A549 (cell line): ENCODE data around the gene SEC62. TPM values are rescaled to one million over a fixed set of nuclear protein-coding genes. Genes with fewer than 3 reads are reported as not detected.

Source experiments
- ATAC-seq, 2 experiments: fragments of 200-7000 bp in 1 of 2; fragments of >200 bp in 1 of 2; cut with Nextera tagmentation in 1 of 2; cut with Tn5 transposase in 1 of 2; 3 replicates each; pipeline versions ENCODE4 v1.8.0 to v1.9.1; 2018 to 2020; ENCODE audit warnings: mild to moderate bottlenecking in 1 of 2, moderate library complexity in 1 of 2
- CTCF ChIA-PET: fragments of 300-600 bp; sonication (Branson Sonifier 250); formaldehyde crosslinking; extraction: SDS; loops from one replicate; lab custom pipeline; 2021; ENCODE audit warnings: antibody characterized with exemption, inconsistent platforms; lab: Yijun Ruan, JAX
- POLR2A ChIA-PET: fragments of 350-600 bp; formaldehyde crosslinking; extraction: SDS; loops from one replicate; lab custom pipeline; 2021; ENCODE audit warnings: antibody characterized with exemption, inconsistent platforms; lab: Yijun Ruan, JAX
- DNase-seq, 2 experiments: peaks; one replicate each; pipeline versions ENCODE4 v3.0.0 to v3.0.0-alpha.2; 2011 to 2016; ENCODE audit warnings: low read depth in 1 of 2, low spot score in 1 of 2
- FAIRE-seq: peaks from 2 replicates; lab custom pipeline; 2011; peaks lifted over from hg19 to GRCh38; lab: Jason Lieb, UNC
- H3K27ac ChIP-seq, 2 experiments: fragments of >200 bp; sonication (Bioruptor Twin); formaldehyde crosslinking; 3 replicates each; pipeline ENCODE4 v1.5.1; 2016 to 2017
- H3K4me1 ChIP-seq: fragments of >200 bp; sonication (Bioruptor Twin); formaldehyde crosslinking; 3 replicates; pipeline ENCODE4 v1.6.1; 2016
- H3K4me2 ChIP-seq: fragments of >200 bp; sonication (Bioruptor Twin); formaldehyde crosslinking; 3 replicates; pipeline ENCODE4 v1.6.1; 2016
- H3K4me3 ChIP-seq: fragments of >200 bp; sonication (Bioruptor Twin); formaldehyde crosslinking; 3 replicates; pipeline ENCODE4 v1.5.1; 2016
- H3K9me3 ChIP-seq: fragments of >200 bp; sonication (Bioruptor Twin); formaldehyde crosslinking; 3 replicates; pipeline ENCODE4 v1.6.1; 2016
- BHLHE40 ChIP-seq: IDR thresholded peaks from 2 replicates; pipeline ENCODE4 v1.6.1; 2012; ENCODE audit warnings: low read depth, low read length, inconsistent platforms
- CBX8 ChIP-seq: fragments of 200-600 bp; sonication (generic); IDR thresholded peaks from 2 replicates; pipeline ENCODE4 v1.6.1; 2016
- CHD4 ChIP-seq: fragments of 200-600 bp; sonication (generic); IDR thresholded peaks from 2 replicates; pipeline ENCODE4 v1.6.1; 2016; ENCODE audit warnings: antibody characterized with exemption, mild to moderate bottlenecking, borderline replicate concordance
- EHMT2 ChIP-seq: fragments of 200-600 bp; sonication (generic); IDR thresholded peaks from 2 replicates; pipeline ENCODE4 v1.6.1; 2016; ENCODE audit warnings: antibody characterized with exemption, low read depth, mild to moderate bottlenecking, moderate library complexity
- FOSB ChIP-seq: fragments of 250-450 bp; sonication (Bioruptor Pico); IDR thresholded peaks from 2 replicates; pipeline ENCODE4 v1.5.0; 2020; ENCODE audit warnings: mild to moderate bottlenecking, moderate library complexity
- HES2 ChIP-seq: fragments of >200 bp; sonication (Bioruptor Twin); formaldehyde crosslinking; IDR thresholded peaks from 2 replicates; pipeline ENCODE4 v1.6.1; 2016
- HOXA7 ChIP-seq: fragments of 250-450 bp; sonication (Bioruptor Pico); IDR thresholded peaks from 2 replicates; pipeline ENCODE4 v1.5.0; 2020; ENCODE audit warnings: mild to moderate bottlenecking, moderate library complexity
- KDM5A ChIP-seq: fragments of 200-600 bp; sonication (generic); IDR thresholded peaks from 2 replicates; pipeline ENCODE4 v1.6.1; 2016; ENCODE audit warnings: antibody characterized with exemption, mild to moderate bottlenecking
- MAFK ChIP-seq: fragments of 450-650 bp; IDR thresholded peaks from 2 replicates; pipeline ENCODE4 v1.6.1; 2014; ENCODE audit not compliant: partially characterized antibody
- MAZ ChIP-seq: fragments of 150-350 bp; IDR thresholded peaks from 2 replicates; pipeline ENCODE4 v1.6.1; 2014; ENCODE audit warnings: antibody characterized with exemption, low read depth, low read length, borderline replicate concordance
- NFE2L2 ChIP-seq: fragments of 150-350 bp; conservative IDR thresholded peaks from 2 replicates; pipeline ENCODE4 v1.6.1; 2014; ENCODE audit warnings: low read length
- NPAS2 ChIP-seq: fragments of 250-450 bp; sonication (Bioruptor Pico); IDR thresholded peaks from 2 replicates; pipeline ENCODE4 v1.8.0; 2022; ENCODE audit warnings: mild to moderate bottlenecking, moderate library complexity, borderline replicate concordance
- POLR2A ChIP-seq: IDR thresholded peaks from 2 replicates; pipeline ENCODE4 v1.6.1; 2012; ENCODE audit warnings: mild to moderate bottlenecking, low read length
- RFX5 ChIP-seq: fragments of 450-650 bp; IDR thresholded peaks from 2 replicates; pipeline ENCODE4 v1.7.1; 2014; ENCODE audit warnings: antibody characterized with exemption, mild to moderate bottlenecking, moderate library complexity
- USF2 ChIP-seq: fragments of 450-650 bp; IDR thresholded peaks from 2 replicates; pipeline ENCODE4 v1.6.1; 2014; ENCODE audit warnings: antibody characterized with exemption
- ZFP36 ChIP-seq: fragments of 450-650 bp; IDR thresholded peaks from 2 replicates; pipeline ENCODE4 v1.6.1; 2014; ENCODE audit warnings: borderline replicate concordance; ENCODE audit not compliant: partially characterized antibody
- ZSCAN20 ChIP-seq: fragments of 250-450 bp; sonication (Bioruptor Pico); IDR thresholded peaks from 2 replicates; pipeline ENCODE4 v1.8.0; 2022; ENCODE audit warnings: mild to moderate bottlenecking, moderate library complexity
- WGBS: methylation state at CpG from one replicate; pipeline ENCODE4 v1.1.6; 2017; ENCODE audit errors: missing lambda C conversion rate; 5-methylcytosine and 5-hydroxymethylcytosine counted together
- polyA plus RNA-seq, 4 experiments: library from polyadenylated mRNA; depleted of rRNA in 3 of 4; stranded (reverse); fragments of >200 nt; fragmentation: RNase III in 1 of 4; extraction: RNeasy Plus Mini Kit Qiagen cat#74134 plus additional on column Dnase treatment in 1 of 4; gene quantifications; 2 replicates in 3 of 4; 3 replicates in 1 of 4; pipeline ENCODE4 v1.2.3, GENCODE V29; 2011 to 2017
- TF ChIP-seq, protein P1 (sequence below): fragments of 250-450 bp; sonication (Bioruptor Pico); IDR thresholded peaks from 2 replicates; pipeline ENCODE4 v1.5.0; 2021; ENCODE audit warnings: mild to moderate bottlenecking, moderate library complexity, borderline replicate concordance
- TF ChIP-seq, protein P2 (sequence below): fragments of 200-600 bp; sonication (generic); IDR thresholded peaks from 2 replicates; pipeline ENCODE4 v1.6.1; 2016; ENCODE audit warnings: antibody characterized with exemption, mild to moderate bottlenecking, moderate library complexity
- TF ChIP-seq, protein P3 (sequence below): IDR thresholded peaks from 2 replicates; pipeline ENCODE4 v1.6.1; 2012

SEC62 gene
- polyA plus RNA-seq, 2 of the 4 experiments (the other 2 are of a cell fraction) = 84.5 to 107 TPM

DNA sequence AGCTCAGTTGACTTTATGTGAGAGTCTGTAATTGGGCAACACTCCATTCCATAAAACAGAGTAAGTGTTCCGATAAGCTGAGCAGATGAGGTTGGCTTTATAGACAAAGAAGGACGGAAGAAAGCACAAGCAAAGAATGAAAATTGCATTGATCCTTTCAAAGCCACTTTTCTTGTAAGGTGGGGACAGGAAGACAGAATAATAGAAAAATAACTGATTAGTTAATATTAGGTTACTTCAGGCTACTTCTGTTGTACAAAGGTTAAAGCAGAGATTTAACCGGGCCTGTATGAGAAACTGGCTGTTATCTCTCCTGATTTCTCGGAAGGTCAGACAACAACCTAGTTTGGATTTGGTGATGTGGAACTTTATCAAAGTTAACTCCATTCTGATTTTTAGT lies 55.7 kb downstream of the SEC62 start:
- DNase-seq (no peak), ATAC-seq (no peak), FAIRE-seq (no peak)
- TF ChIP-seq ZSCAN20 (no peak), NPAS2 (no peak), ZFP36 (no peak), MAFK (no peak), USF2 (no peak), EHMT2 (no peak), RFX5 (no peak), NFE2L2 (no peak), HES2 (no peak), HOXA7 (no peak), KDM5A (no peak), BHLHE40 (no peak), FOSB (CRISPR knock-in tag) (no peak)
- TF ChIP-seq, protein P1, sequence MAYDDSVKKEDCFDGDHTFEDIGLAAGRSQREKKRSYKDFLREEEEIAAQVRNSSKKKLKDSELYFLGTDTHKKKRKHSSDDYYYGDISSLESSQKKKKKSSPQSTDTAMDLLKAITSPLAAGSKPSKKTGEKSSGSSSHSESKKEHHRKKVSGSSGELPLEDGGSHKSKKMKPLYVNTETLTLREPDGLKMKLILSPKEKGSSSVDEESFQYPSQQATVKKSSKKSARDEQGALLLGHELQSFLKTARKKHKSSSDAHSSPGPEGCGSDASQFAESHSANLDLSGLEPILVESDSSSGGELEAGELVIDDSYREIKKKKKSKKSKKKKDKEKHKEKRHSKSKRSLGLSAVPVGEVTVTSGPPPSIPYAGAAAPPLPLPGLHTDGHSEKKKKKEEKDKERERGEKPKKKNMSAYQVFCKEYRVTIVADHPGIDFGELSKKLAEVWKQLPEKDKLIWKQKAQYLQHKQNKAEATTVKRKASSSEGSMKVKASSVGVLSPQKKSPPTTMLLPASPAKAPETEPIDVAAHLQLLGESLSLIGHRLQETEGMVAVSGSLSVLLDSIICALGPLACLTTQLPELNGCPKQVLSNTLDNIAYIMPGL = no peak
- TF ChIP-seq, protein P2, sequence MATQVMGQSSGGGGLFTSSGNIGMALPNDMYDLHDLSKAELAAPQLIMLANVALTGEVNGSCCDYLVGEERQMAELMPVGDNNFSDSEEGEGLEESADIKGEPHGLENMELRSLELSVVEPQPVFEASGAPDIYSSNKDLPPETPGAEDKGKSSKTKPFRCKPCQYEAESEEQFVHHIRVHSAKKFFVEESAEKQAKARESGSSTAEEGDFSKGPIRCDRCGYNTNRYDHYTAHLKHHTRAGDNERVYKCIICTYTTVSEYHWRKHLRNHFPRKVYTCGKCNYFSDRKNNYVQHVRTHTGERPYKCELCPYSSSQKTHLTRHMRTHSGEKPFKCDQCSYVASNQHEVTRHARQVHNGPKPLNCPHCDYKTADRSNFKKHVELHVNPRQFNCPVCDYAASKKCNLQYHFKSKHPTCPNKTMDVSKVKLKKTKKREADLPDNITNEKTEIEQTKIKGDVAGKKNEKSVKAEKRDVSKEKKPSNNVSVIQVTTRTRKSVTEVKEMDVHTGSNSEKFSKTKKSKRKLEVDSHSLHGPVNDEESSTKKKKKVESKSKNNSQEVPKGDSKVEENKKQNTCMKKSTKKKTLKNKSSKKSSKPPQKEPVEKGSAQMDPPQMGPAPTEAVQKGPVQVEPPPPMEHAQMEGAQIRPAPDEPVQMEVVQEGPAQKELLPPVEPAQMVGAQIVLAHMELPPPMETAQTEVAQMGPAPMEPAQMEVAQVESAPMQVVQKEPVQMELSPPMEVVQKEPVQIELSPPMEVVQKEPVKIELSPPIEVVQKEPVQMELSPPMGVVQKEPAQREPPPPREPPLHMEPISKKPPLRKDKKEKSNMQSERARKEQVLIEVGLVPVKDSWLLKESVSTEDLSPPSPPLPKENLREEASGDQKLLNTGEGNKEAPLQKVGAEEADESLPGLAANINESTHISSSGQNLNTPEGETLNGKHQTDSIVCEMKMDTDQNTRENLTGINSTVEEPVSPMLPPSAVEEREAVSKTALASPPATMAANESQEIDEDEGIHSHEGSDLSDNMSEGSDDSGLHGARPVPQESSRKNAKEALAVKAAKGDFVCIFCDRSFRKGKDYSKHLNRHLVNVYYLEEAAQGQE = no peak
- TF ChIP-seq, protein P3, sequence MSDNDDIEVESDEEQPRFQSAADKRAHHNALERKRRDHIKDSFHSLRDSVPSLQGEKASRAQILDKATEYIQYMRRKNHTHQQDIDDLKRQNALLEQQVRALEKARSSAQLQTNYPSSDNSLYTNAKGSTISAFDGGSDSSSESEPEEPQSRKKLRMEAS = no peak
- Histone ChIP-seq H3K4me1 (no peaks in the 10 kb centered on the region), H3K4me3 (no peak overlapping the region), H3K4me2 (no peak overlapping the region), H3K27ac (no peak overlapping the region), H3K9me3 (no peaks in the 10 kb centered on the region)
- POLR2A ChIA-PET = no interaction called here
- CTCF ChIA-PET = interaction anchor here (1.0 to 1.9 kb wide), 2 partner anchors 10 kb away, joined by 3 to 5 read pairs; no protein-coding TSS in a partner anchor
- WGBS = 93% methylated on average over 4 of the region's 4 CpGs

- TF ChIP-seq CBX8 (no peak), POLR2A (no peak), CHD4 (no peak), MAZ (no peak), USF2 (no peak), RFX5 (no peak)
- TF ChIP-seq, protein P2 = no peak
- no peaks in the 10 kb centered on the region for H3K4me1 ChIP-seq
- CTCF ChIA-PET = interaction anchor here (0.7 to 1.9 kb wide), 3 partner anchors 10 to 1826 kb away, joined by 3 to 5 read pairs (median 3); no protein-coding TSS in a partner anchor
- no peak for DNase-seq
- POLR2A ChIA-PET = no interaction called here
- no peak for FAIRE-seq
- no peak overlapping the region for H3K4me2 ChIP-seq
- ATAC-seq = no peak
- no peak overlapping the region for H3K27ac ChIP-seq
- no peaks in the 10 kb centered on the region for H3K9me3 ChIP-seq
- 66% methylated on average over 1 of the region's 1 CpG for WGBS
- H3K4me3 ChIP-seq = no peak overlapping the region
These were observed 56.6 kb downstream of the SEC62 start for GRCh38 chr3:170023165-170023564.
